Lung (tissue), 12 donors: ENCODE measurements around the gene CLDN9. TPM values are rescaled to one million over a fixed set of nuclear protein-coding genes. Genes with fewer than 3 reads are reported as not detected.
A peak's percentile ranks its signal among the peaks of the same experiment; 100 is the strongest.

Experiments
- ATAC-seq: fragments of 200-7000 bp; cut with Tn5 transposase; one replicate; pipeline ENCODE4 v1.9.1; 2020; ENCODE audit warnings: moderate number of reproducible peaks; ENCODE audit not compliant: insufficient read depth, low FRiP score
- DNase-seq, 3 donors: peaks; one replicate each; pipeline ENCODE4 v3.0.0-alpha.2; 2013 to 2017
- H3K27ac ChIP-seq, 2 donors: one replicate each; pipeline ENCODE4 v1.5.1; 2013; ENCODE audit warnings: mild to moderate bottlenecking in 2 of 2, moderate library complexity in 2 of 2, control low read depth in 1 of 2, inconsistent platforms in 1 of 2, low read depth in 1 of 2, low read length in 1 of 2
- H3K27me3 ChIP-seq, 3 donors: one replicate each; pipeline ENCODE4 v1.5.1; 2013; ENCODE audit warnings: low read length in 2 of 3; ENCODE audit not compliant: control insufficient read depth in 3 of 3, insufficient read depth in 3 of 3
- H3K36me3 ChIP-seq, 4 donors: one replicate each; pipeline ENCODE4 v1.5.1; 2013; ENCODE audit warnings: low read length in 4 of 4, mild to moderate bottlenecking in 1 of 4, moderate library complexity in 1 of 4; ENCODE audit not compliant: control insufficient read depth in 4 of 4, insufficient read depth in 4 of 4
- H3K4me1 ChIP-seq, 5 donors: one replicate each; pipeline ENCODE4 v1.5.1; 2013; ENCODE audit warnings: low read length in 5 of 5, mild to moderate bottlenecking in 2 of 5, moderate library complexity in 1 of 5; ENCODE audit not compliant: control insufficient read depth in 5 of 5, insufficient read depth in 5 of 5
- H3K4me3 ChIP-seq: one replicate; pipeline ENCODE4 v1.5.1; 2013; ENCODE audit warnings: mild to moderate bottlenecking, control low read depth, moderate library complexity
- H3K9ac ChIP-seq, 2 donors: one replicate each; pipeline ENCODE4 v1.5.1; 2013; ENCODE audit warnings: low read length in 2 of 2, control low read depth in 1 of 2; ENCODE audit not compliant: insufficient read depth in 1 of 2
- H3K9me3 ChIP-seq, 4 donors: one replicate each; pipeline ENCODE4 v1.5.1; 2013; ENCODE audit warnings: low read length in 3 of 4, mild to moderate bottlenecking in 1 of 4, moderate library complexity in 1 of 4; ENCODE audit not compliant: control insufficient read depth in 4 of 4, insufficient read depth in 3 of 4
- WGBS, 2 donors: extraction: QIAGEN DNeasy Blood & Tissue Kit; methylation state at CpG; one replicate each; pipeline ENCODE4 v1.1.7; 2013; 5-methylcytosine and 5-hydroxymethylcytosine counted together
- polyA plus RNA-seq, 2 donors: library from polyadenylated mRNA; stranded (reverse); fragments of 200-250 nt; gene quantifications; one replicate each; pipeline ENCODE4 v1.2.1, GENCODE V29; 2013
- total RNA-seq, 2 donors: library from RNA; depleted of rRNA in 1 of 2; stranded (reverse); fragments of >200 nt in 1 of 2; gene quantifications; one replicate each; pipeline ENCODE4 v1.2.1, GENCODE V29; 2014 to 2021
- TF ChIP-seq, protein P1 (sequence below): IDR thresholded peaks from 2 replicates; pipeline ENCODE4 v1.5.1; 2012; ENCODE audit warnings: mild to moderate bottlenecking; ENCODE audit errors: control extremely low read depth, extremely low read depth
- donor health status: control.
- donor health status: control.
- donor health status: Bipolar disorder and iron deficiency.
- donor health status: healthy.
- donor health status: DM: yes; HTN: yes; CAD: no.

Gene CLDN9
- total and polyA plus RNA-seq, 4 donors = 0.91 to 5.3 (median 1.3) TPM

DNA sequence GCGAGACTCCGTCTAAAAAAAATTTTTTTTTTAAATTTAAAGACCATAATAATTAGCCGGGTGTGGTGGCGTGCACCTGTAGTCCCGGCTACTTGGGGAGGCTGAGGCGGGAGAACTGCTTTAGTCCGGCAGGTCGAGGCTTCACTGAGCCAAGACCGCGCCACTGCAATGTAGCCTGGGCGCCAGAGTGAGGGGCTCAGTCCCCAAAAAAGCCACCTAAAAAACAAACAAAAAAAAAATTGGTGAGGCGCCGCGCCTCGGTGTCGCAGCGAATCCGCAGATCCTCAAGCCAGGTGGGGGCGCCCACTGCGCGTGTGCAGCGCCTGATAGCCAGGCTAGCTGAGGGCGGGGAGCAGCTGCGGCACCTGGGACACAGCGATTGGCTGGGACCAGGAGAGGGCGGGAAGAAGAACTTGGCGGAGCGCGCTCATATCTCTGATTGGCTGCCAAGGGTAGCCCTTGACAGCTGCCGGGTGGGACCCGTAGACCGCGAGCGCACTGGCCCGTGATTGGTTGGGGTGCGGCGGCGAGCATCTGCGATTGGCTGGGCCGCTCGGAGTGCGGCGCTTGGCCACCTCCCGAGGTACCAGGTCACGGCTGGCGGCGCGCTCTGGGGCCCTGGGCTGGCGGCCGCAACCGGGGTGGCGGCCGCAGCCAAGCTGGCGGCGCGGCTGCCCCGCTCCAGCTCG is 9.0 kb upstream of the CLDN9 start:
- 8 to 12% methylated on average over 39 to 58 of the region's 58 CpGs for WGBS, 2 donors
- TF ChIP-seq, protein P1, sequence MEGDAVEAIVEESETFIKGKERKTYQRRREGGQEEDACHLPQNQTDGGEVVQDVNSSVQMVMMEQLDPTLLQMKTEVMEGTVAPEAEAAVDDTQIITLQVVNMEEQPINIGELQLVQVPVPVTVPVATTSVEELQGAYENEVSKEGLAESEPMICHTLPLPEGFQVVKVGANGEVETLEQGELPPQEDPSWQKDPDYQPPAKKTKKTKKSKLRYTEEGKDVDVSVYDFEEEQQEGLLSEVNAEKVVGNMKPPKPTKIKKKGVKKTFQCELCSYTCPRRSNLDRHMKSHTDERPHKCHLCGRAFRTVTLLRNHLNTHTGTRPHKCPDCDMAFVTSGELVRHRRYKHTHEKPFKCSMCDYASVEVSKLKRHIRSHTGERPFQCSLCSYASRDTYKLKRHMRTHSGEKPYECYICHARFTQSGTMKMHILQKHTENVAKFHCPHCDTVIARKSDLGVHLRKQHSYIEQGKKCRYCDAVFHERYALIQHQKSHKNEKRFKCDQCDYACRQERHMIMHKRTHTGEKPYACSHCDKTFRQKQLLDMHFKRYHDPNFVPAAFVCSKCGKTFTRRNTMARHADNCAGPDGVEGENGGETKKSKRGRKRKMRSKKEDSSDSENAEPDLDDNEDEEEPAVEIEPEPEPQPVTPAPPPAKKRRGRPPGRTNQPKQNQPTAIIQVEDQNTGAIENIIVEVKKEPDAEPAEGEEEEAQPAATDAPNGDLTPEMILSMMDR = peak; percentile 88
- H3K27me3 ChIP-seq = peaks cover 0 to 28% (median 10%) of the 10 kb centered on the region in 3 donors

DNA sequence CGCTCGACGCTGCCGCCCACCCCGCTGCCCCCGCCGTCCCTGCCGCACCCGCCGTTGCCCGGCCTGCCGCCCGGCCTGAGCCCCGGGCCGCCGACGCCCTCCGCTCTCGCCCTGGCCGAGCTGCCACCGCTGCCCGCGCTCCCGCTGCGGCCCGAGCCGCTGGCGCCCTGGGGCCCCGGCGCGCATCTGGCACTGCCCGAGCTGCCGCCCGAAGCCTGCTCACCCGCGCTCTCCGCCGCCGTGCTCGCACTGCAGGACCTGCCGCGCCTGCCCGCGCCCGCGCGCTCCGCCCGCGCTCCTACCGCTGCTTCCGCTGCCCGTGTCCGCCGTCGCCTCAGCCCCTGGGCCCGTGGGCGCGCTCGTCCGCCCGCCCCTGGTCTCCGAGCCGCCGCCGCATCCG is 8.4 kb upstream of the CLDN9 start:
- TF ChIP-seq, protein P1 = no peak
- no peaks in the 10 kb centered on the region for H3K36me3 ChIP-seq
- 0% methylated on average over 13 to 65 of the region's 67 CpGs for WGBS, 2 donors
- no peaks in the 10 kb centered on the region for H3K9me3 ChIP-seq
- H3K4me1 ChIP-seq = peaks cover 0 to 16% (median 2%) of the 10 kb centered on the region in 5 donors
- no peak overlapping the region for H3K9ac ChIP-seq
- H3K27me3 ChIP-seq = peaks cover 0 to 30% (median 10%) of the 10 kb centered on the region in 3 donors
- H3K27ac ChIP-seq = peak overlapping the region; percentile 46 to 78
- peak overlapping the region; percentile 30 for H3K4me3 ChIP-seq
- no peak for ATAC-seq
- no peak for DNase-seq

More for the DNA sequence above, 9.0 kb upstream of the CLDN9 start:
- DNase-seq (peak; percentile 96 to 98 (median 97)), ATAC-seq (peak; percentile 98)
- Histone ChIP-seq H3K4me1 (peaks cover 0 to 16% (median 2%) of the 10 kb centered on the region in 5 donors), H3K36me3 (no peaks in the 10 kb centered on the region), H3K27ac (peak overlapping the region in 1 of 2 donors; percentile 78), H3K4me3 (no peak overlapping the region), H3K9ac (no peak overlapping the region), H3K9me3 (no peaks in the 10 kb centered on the region)

DNA sequence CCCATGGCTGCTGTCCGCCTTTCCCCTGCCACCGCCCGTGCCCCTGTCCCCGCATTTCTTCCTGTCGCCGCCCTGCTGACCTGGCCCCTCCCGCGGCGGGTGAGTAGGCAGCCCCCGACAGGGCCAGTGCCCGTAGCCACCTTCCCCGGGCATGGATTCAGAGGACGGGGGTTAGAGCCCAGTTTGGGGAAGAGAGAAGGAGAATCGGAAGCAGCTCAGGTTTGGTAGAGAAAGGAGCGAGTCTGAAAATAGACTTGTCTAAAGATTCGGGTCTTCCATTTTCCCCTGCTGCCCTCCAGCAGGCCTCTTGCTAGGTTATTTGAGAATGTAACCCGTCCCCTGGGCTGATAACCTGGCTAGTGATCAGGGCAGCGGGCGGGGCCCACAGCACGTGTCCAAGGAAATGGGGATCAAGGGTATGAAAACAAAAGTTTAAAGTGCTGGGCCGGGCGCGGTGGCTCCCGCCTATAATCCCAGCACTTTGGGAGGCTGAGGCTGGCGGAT is 7.9 kb upstream of the CLDN9 start:
- peaks cover 0 to 18% (median 2%) of the 10 kb centered on the region in 5 donors for H3K4me1 ChIP-seq
- H3K4me3 ChIP-seq = no peak overlapping the region
- H3K9ac ChIP-seq = no peak overlapping the region
- no peaks in the 10 kb centered on the region for H3K36me3 ChIP-seq
- no peak for ATAC-seq
- DNase-seq = no peak
- H3K9me3 ChIP-seq = no peaks in the 10 kb centered on the region
- H3K27ac ChIP-seq = peak overlapping the region; percentile 60 to 83
- TF ChIP-seq, protein P1 = no peak
- H3K27me3 ChIP-seq = peaks cover 0 to 30% (median 10%) of the 10 kb centered on the region in 3 donors
- 9 to 13% methylated on average over 22 to 25 of the region's 25 CpGs for WGBS, 2 donors
